H9 (cell line): Measurements from ENCODE around the gene PIPOX. TPM values are rescaled to one million over a fixed set of nuclear protein-coding genes. Genes with fewer than 3 reads are reported as not detected.
A peak's percentile ranks its signal among the peaks of the same experiment; 100 is the strongest.

Source experiments
- DNase-seq: peaks from one replicate; pipeline ENCODE4 v3.0.0-alpha.2; 2017
- H2AFZ ChIP-seq: one replicate; pipeline ENCODE4 v1.6.1; 2013; ENCODE audit warnings: mild to moderate bottlenecking, low read length, control low read depth, moderate library complexity
- H2AK5ac ChIP-seq: 2 replicates; pipeline ENCODE4 v1.6.1; 2013; ENCODE audit warnings: low read length, control low read depth, mixed read lengths; ENCODE audit not compliant: insufficient read length
- H2BK120ac ChIP-seq: one replicate; pipeline ENCODE4 v1.6.1; 2013; ENCODE audit warnings: low read depth, mild to moderate bottlenecking, low read length, control low read depth, inconsistent platforms; ENCODE audit not compliant: poor library complexity, severe bottlenecking
- H2BK12ac ChIP-seq: 2 replicates; pipeline ENCODE4 v1.6.1; 2013; ENCODE audit warnings: low read length, control low read depth, mixed read lengths, low read depth; ENCODE audit not compliant: insufficient read length
- H2BK15ac ChIP-seq: 2 replicates; pipeline ENCODE4 v1.6.1; 2013; ENCODE audit warnings: low read depth, low read length, control low read depth
- H2BK20ac ChIP-seq: one replicate; pipeline ENCODE4 v1.6.1; 2013; ENCODE audit warnings: low read depth, mild to moderate bottlenecking, low read length, control low read depth, inconsistent platforms; ENCODE audit not compliant: poor library complexity, severe bottlenecking
- H2BK5ac ChIP-seq: 2 replicates; pipeline ENCODE4 v1.6.1; 2013; ENCODE audit warnings: low read length, control low read depth, mixed read lengths; ENCODE audit not compliant: insufficient read length
- H3K14ac ChIP-seq: 2 replicates; pipeline ENCODE4 v1.6.1; 2013; ENCODE audit warnings: low read length, control low read depth; ENCODE audit not compliant: insufficient read depth
- H3K18ac ChIP-seq: 2 replicates; pipeline ENCODE4 v1.6.1; 2013; ENCODE audit warnings: low read depth, mild to moderate bottlenecking, mixed read lengths, low read length, control low read depth; ENCODE audit not compliant: insufficient read length
- H3K23ac ChIP-seq: 2 replicates; pipeline ENCODE4 v1.6.1; 2013; ENCODE audit warnings: low read length, control low read depth, mixed read lengths, low read depth; ENCODE audit not compliant: insufficient read length
- H3K23me2 ChIP-seq: 2 replicates; pipeline ENCODE4 v1.6.1; 2013; ENCODE audit warnings: low read depth, mild to moderate bottlenecking, mixed read lengths, low read length, control low read depth; ENCODE audit not compliant: insufficient read length, poor library complexity, severe bottlenecking
- H3K27ac ChIP-seq: 2 replicates; pipeline ENCODE4 v1.5.1; 2013; ENCODE audit warnings: low read length, control low read depth, mixed read lengths, low read depth; ENCODE audit not compliant: insufficient read length
- H3K27me3 ChIP-seq: 2 replicates; pipeline ENCODE4 v1.6.1; 2013; ENCODE audit warnings: low read length, control low read depth, inconsistent platforms; ENCODE audit not compliant: insufficient read depth
- H3K4ac ChIP-seq: 2 replicates; pipeline ENCODE4 v1.6.1; 2013; ENCODE audit warnings: low read depth, mild to moderate bottlenecking, control low read depth, inconsistent platforms, low read length, moderate library complexity
- H3K4me1 ChIP-seq: 2 replicates; pipeline ENCODE4 v1.6.1; 2013; ENCODE audit warnings: low read length, control low read depth, inconsistent platforms; ENCODE audit not compliant: insufficient read depth
- H3K4me2 ChIP-seq: 2 replicates; pipeline ENCODE4 v1.6.1; 2013; ENCODE audit warnings: low read length, control low read depth, mixed read lengths; ENCODE audit not compliant: insufficient read length, insufficient read depth
- H3K56ac ChIP-seq: 2 replicates; pipeline ENCODE4 v1.6.1; 2013; ENCODE audit warnings: low read depth, mild to moderate bottlenecking, mixed read lengths, low read length, control low read depth; ENCODE audit not compliant: insufficient read length
- H3K79me1 ChIP-seq: 2 replicates; pipeline ENCODE4 v1.6.1; 2013; ENCODE audit warnings: low read depth, mild to moderate bottlenecking, moderate library complexity, low read length, control low read depth, inconsistent platforms; ENCODE audit not compliant: insufficient read depth, poor library complexity, severe bottlenecking
- H3K79me2 ChIP-seq: 2 replicates; pipeline ENCODE4 v1.6.1; 2013; ENCODE audit warnings: low read length, control low read depth, inconsistent platforms; ENCODE audit not compliant: insufficient read depth
- H3K9ac ChIP-seq: 2 replicates; pipeline ENCODE4 v1.6.1; 2013; ENCODE audit warnings: low read length, control low read depth, mixed read lengths; ENCODE audit not compliant: insufficient read length; ENCODE audit errors: extremely low read depth
- H3K9me3 ChIP-seq: one replicate; pipeline ENCODE4 v1.6.1; 2013; ENCODE audit warnings: low read depth, low read length, inconsistent platforms; ENCODE audit not compliant: control insufficient read depth
- H3T11ph ChIP-seq: one replicate; pipeline ENCODE4 v1.6.1; 2013; ENCODE audit warnings: mild to moderate bottlenecking, low read length, control low read depth, inconsistent platforms
- H4K20me1 ChIP-seq: one replicate; pipeline ENCODE4 v1.6.1; 2013; ENCODE audit not compliant: control insufficient read depth, insufficient read length, insufficient read depth
- H4K5ac ChIP-seq: 2 replicates; pipeline ENCODE4 v1.6.1; 2013; ENCODE audit warnings: low read depth, mild to moderate bottlenecking, mixed read lengths, low read length, control low read depth; ENCODE audit not compliant: insufficient read length
- H4K8ac ChIP-seq: replicated peaks from 2 replicates; pipeline ENCODE4 v1.6.1; 2013; ENCODE audit warnings: low read length, control low read depth, mixed read lengths, low read depth; ENCODE audit not compliant: insufficient read length
- H4K91ac ChIP-seq: 2 replicates; pipeline ENCODE4 v1.6.1; 2013; ENCODE audit warnings: low read depth, mild to moderate bottlenecking, moderate library complexity, mixed read lengths, low read length, control low read depth; ENCODE audit not compliant: insufficient read length
- H3K27ac Mint-ChIP-seq, 3 experiments: 2 replicates in 2 of 3; 3 replicates in 1 of 3; pipeline ENCODE4 v1.8.0; 2020 to 2021; ENCODE audit warnings: mixed read lengths in 3 of 3, mild to moderate bottlenecking in 1 of 3, moderate library complexity in 1 of 3
- H3K27me3 Mint-ChIP-seq: 2 replicates; pipeline ENCODE4 v1.8.0; 2021; ENCODE audit warnings: low read depth, mild to moderate bottlenecking, moderate library complexity, mixed read lengths
- H3K36me3 Mint-ChIP-seq, 3 experiments: 2 replicates in 2 of 3; 3 replicates in 1 of 3; pipeline ENCODE4 v1.8.0; 2020 to 2021; ENCODE audit warnings: low read depth in 3 of 3, mixed read lengths in 3 of 3; ENCODE audit not compliant: insufficient read depth in 1 of 3
- H3K4me1 Mint-ChIP-seq, 2 experiments: 2 replicates each; pipeline ENCODE4 v1.8.0; 2020; ENCODE audit warnings: mixed read lengths in 2 of 2
- H3K4me3 Mint-ChIP-seq, 2 experiments: 2 replicates in 1 of 2; 3 replicates in 1 of 2; pipeline ENCODE4 v1.8.0; 2020 to 2021; ENCODE audit warnings: mild to moderate bottlenecking in 2 of 2, mixed read lengths in 2 of 2, moderate library complexity in 1 of 2
- H3K9me3 Mint-ChIP-seq, 2 experiments: 2 replicates in 1 of 2; 3 replicates in 1 of 2; pipeline ENCODE4 v1.8.0; 2020; ENCODE audit warnings: mild to moderate bottlenecking in 2 of 2, mixed read lengths in 2 of 2, moderate library complexity in 1 of 2
- WGBS: extraction: QIAGEN DNeasy Blood & Tissue Kit; methylation state at CpG from one replicate; pipeline ENCODE4 v1.1.7; 2013; ENCODE audit warnings: missing lambda C conversion rate, low lambda C conversion rate, mixed read lengths; ENCODE audit not compliant: insufficient read length; ENCODE audit errors: extremely low coverage; 5-methylcytosine and 5-hydroxymethylcytosine counted together
- total RNA-seq: library from RNA; stranded (reverse); gene quantifications from 2 replicates; pipeline ENCODE4 v1.2.1, GENCODE V29; 2021
- TF ChIP-seq, protein P1 (sequence below): fragments of 200-600 bp; sonication (generic); conservative IDR thresholded peaks from 3 replicates; pipeline ENCODE4 v1.8.0; 2021; ENCODE audit warnings: antibody characterized with exemption, mild to moderate bottlenecking

PIPOX gene
- total RNA-seq, 1 experiment from 2014 or later, result 30.1 TPM

DNA sequence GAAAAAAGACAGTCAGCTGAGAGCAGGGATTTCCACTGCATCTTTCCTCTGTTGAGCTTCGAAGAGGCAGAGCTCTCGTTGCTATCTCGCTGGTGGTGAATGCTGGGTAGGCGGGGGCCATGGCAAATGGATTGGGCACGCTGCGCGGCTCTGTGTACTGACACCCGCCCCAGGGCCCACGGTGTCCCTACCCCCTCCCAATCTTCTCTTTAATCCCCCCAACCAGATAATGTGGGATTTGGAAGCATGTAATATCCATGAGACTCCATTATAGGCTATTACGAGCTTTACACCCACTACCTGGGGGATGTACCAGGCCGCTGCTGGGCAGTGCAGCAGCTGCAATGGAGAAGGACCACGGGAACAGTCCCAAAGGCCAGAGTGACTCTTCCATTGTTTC lies 8.3 kb downstream of the PIPOX start:
- H3K23ac ChIP-seq, result no peak overlapping the region
- no peak overlapping the region for H3K14ac ChIP-seq
- no peaks in the 10 kb centered on the region for H3K79me2 ChIP-seq
- H3K9me3 Mint-ChIP-seq, result no peaks in the 10 kb centered on the region
- no peak overlapping the region for H3K4ac ChIP-seq
- H3K4me3 Mint-ChIP-seq, result no peak overlapping the region
- TF ChIP-seq, protein P1, sequence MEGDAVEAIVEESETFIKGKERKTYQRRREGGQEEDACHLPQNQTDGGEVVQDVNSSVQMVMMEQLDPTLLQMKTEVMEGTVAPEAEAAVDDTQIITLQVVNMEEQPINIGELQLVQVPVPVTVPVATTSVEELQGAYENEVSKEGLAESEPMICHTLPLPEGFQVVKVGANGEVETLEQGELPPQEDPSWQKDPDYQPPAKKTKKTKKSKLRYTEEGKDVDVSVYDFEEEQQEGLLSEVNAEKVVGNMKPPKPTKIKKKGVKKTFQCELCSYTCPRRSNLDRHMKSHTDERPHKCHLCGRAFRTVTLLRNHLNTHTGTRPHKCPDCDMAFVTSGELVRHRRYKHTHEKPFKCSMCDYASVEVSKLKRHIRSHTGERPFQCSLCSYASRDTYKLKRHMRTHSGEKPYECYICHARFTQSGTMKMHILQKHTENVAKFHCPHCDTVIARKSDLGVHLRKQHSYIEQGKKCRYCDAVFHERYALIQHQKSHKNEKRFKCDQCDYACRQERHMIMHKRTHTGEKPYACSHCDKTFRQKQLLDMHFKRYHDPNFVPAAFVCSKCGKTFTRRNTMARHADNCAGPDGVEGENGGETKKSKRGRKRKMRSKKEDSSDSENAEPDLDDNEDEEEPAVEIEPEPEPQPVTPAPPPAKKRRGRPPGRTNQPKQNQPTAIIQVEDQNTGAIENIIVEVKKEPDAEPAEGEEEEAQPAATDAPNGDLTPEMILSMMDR, result no peak
- H4K5ac ChIP-seq, result no peak overlapping the region
- H2AFZ ChIP-seq, result no peak overlapping the region
- H2BK20ac ChIP-seq, result no peak overlapping the region
- H3K9me3 ChIP-seq, result no peaks in the 10 kb centered on the region
- H3K27ac Mint-ChIP-seq, result peak overlapping the region; percentile 25 to 66 (median 44); a peak in 2 of 7 replicates
- H3K4me2 ChIP-seq, result no peak overlapping the region
- H4K20me1 ChIP-seq, result no peaks in the 10 kb centered on the region
- no peak for DNase-seq
- no peak overlapping the region for H2BK120ac ChIP-seq
- no CpG with 5 or more reads among the region's 12 CpGs for WGBS
- H3K36me3 Mint-ChIP-seq, result peaks cover 5 to 23% (median 8%) of the 10 kb centered on the region in 3 experiments; a peak in 5 of 7 replicates
- H2AK5ac ChIP-seq, result no peak overlapping the region
- H3K56ac ChIP-seq, result no peak overlapping the region
- no peaks in the 10 kb centered on the region for H3K27me3 ChIP-seq
- H3K27ac ChIP-seq, result no peak overlapping the region
- H2BK5ac ChIP-seq, result no peak overlapping the region
- no peak overlapping the region for H3K18ac ChIP-seq
- no peak overlapping the region for H2BK12ac ChIP-seq
- H3T11ph ChIP-seq, result no peak overlapping the region
- no peak overlapping the region for H4K91ac ChIP-seq
- no peak overlapping the region for H2BK15ac ChIP-seq
- peaks cover 24 to 32% of the 10 kb centered on the region in 2 experiments for H3K4me1 Mint-ChIP-seq
- H3K9ac ChIP-seq, result no peak overlapping the region
- no peaks in the 10 kb centered on the region for H3K27me3 Mint-ChIP-seq
- peaks cover 11% of the 10 kb centered on the region; the same call in 1 of the 2 replicates for H3K4me1 ChIP-seq
- no peak overlapping the region for H4K8ac ChIP-seq
- no peaks in the 10 kb centered on the region for H3K23me2 ChIP-seq
- no peaks in the 10 kb centered on the region for H3K79me1 ChIP-seq
